AG09309 (cell line): ENCODE results near the gene PHPT1.
"Not testable (repeated sequence)": the region's sequence is repeated elsewhere in the genome, so short reads cannot be mapped to it uniquely, and the experiment has no call there.

Experiments
- DNase-seq: peaks from one replicate; pipeline ENCODE4 v3.0.0-alpha.2; 2010; ENCODE audit warnings: low read depth
- H3K4me3 ChIP-seq: 2 replicates; pipeline ENCODE4 v1.5.1; 2011; ENCODE audit warnings: mild to moderate bottlenecking, low read depth, low read length, moderate library complexity; ENCODE audit not compliant: control insufficient read depth
- TF ChIP-seq, protein P1 (sequence below): IDR thresholded peaks from 2 replicates; pipeline ENCODE4 v1.5.1; 2011; ENCODE audit warnings: mild to moderate bottlenecking, low read depth, low read length, inconsistent platforms; ENCODE audit not compliant: insufficient read depth, control insufficient read depth; ENCODE audit errors: missing control alignments

The PHPT1 gene

DNA sequence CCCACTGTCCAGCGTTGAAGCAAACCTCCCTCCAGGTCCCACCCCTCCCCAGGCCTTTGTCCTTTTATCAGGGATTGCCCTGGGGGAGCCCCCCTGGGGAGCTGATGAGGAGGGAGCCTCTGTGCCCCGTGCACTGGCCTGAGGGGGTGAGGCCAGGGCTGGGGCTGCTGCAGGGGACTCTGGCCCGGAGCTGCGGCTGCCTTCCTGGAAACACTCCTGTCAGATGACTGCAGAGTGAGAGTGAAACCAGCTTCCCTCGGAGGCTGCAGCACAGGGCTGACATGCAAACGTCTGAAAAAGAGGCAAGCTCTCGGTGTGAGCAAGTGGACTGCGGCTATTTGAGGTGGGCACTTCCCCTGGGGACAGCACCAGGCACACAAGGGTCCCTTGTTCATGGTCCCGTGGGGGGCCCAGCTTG lies 32.5 kb downstream of the PHPT1 start:
- TF ChIP-seq, protein P1, sequence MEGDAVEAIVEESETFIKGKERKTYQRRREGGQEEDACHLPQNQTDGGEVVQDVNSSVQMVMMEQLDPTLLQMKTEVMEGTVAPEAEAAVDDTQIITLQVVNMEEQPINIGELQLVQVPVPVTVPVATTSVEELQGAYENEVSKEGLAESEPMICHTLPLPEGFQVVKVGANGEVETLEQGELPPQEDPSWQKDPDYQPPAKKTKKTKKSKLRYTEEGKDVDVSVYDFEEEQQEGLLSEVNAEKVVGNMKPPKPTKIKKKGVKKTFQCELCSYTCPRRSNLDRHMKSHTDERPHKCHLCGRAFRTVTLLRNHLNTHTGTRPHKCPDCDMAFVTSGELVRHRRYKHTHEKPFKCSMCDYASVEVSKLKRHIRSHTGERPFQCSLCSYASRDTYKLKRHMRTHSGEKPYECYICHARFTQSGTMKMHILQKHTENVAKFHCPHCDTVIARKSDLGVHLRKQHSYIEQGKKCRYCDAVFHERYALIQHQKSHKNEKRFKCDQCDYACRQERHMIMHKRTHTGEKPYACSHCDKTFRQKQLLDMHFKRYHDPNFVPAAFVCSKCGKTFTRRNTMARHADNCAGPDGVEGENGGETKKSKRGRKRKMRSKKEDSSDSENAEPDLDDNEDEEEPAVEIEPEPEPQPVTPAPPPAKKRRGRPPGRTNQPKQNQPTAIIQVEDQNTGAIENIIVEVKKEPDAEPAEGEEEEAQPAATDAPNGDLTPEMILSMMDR, result no peak
- no peak overlapping the region for H3K4me3 ChIP-seq
- DNase-seq, result no peak

DNA sequence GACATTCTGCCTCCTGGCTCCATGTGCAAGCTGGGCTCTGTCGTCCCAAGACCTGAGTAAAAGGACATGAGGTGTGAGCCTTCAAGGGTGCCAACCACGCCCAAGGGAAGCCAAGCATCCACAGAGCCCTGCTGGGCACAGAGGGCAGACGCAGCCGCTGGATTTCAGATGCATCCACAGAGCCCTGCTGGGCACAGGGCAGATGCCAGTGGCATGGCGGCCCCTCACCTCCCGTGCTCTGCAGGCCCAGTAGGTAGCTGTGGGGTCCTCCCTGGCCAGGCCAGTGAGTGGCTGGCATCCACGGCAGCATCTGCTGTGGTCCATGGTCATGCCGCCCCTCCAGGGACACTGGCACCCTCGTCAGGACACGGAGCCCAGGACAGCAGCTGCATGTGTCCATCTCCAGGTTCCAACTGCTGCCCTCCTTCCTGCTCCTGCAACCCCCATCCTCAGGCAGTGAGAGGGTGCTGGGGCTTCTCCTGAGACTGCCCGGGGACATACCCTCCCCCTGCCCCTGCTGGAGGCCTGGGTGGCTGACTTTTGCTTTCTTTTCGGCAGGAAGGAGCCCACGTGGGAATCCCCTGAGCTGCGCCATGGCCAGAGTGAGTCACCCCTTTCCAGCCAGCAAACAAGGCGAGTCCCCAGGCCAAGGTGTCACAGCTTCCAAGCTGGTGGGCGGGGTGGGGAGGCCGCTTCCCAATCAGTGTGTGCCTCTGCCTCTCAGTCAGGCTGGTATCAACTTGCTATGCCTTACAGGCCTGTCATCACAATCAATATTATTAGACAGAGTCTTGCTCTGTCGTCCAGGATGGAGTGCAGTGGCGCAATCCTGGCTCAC lies 33.1 kb downstream of the PHPT1 start:
- TF ChIP-seq, protein P1, result peak; percentile 3
- H3K4me3 ChIP-seq, result peak overlapping the region; percentile 20; the same call in 1 of the 2 replicates
- peak; percentile 32 for DNase-seq

DNA sequence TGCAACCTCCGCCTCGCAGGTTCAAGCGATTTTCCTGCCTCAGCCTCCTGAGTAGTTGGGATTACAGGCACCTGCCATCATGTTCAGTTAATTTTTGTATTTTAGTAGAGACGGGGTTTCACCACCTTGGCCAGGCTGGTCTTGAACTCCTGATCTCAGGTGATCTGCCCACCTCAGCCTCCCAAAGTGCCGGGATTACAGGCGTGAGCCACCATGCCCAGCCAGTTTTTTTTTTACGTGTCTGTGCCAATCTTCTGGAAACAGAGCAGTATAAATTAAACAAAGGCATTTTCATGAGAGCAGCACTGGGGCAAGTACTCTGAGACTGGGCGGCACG lies 33.7 kb downstream of the PHPT1 start:
- H3K4me3 ChIP-seq, DNase-seq: not testable (repeated sequence)

DNA sequence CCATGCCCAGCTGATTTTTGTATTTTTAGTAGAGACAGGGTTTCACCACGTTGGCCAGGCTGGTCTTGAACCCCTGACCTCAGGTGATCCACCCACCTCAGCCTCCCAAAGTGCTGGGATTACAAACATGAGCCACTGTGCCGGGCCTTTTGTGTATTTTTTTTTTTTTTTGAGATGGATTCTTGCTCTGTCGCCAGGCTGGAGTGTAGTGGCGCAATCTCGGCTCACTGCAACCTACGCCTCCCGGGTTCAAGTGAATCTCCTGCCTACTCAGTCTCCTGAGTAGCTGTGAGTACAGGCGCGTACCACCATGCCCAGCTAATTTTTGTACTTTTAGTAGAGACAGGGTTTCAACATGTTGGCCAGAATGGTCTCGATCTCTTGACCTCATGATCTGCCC lies 34.5 kb downstream of the PHPT1 start:
- DNase-seq, H3K4me3 ChIP-seq: not testable (repeated sequence)

DNA sequence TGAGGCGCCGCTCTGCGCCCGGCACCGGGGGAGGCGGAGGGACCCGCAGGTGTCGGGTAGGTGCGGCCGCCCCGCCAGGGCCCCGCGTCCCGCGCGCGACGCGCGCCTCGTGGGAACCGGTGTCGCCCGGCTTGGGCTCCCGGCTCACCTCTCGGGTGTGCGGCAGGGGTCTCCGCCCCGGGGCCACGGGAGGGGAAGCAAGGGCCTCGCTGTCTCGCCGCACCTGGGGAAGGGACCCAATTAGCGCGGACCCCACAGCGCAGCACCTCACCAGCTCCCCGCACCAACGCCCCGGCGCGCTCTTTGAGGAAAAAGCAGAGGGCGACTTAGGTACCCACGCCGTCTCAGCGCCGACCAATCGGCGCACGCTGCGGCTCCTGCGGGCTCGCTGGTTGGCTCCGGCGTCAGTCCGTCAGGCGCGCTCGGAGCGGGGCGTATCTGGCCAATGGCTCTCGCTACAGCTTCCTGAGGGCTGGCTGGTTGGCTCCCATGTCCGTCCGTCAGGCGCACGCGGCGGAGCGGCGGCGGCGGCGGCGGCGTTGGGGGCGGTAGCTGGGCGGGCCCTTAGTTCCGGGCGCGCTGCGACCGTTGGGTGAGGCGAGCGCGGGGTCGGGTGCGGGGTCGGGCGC lies 36.9 kb downstream of the PHPT1 start, which contains the start of gene TRAF2:
TSS of gene TRAF2 (plus strand) at position 567 of the 629 bp plus-strand sequence. CDS start 12,225 bp downstream, outside the sequence.
- TF ChIP-seq, protein P1, result no peak
- peak; percentile 97 for DNase-seq
- H3K4me3 ChIP-seq, result peak within 1 kb of the TSS; percentile 87

DNA sequence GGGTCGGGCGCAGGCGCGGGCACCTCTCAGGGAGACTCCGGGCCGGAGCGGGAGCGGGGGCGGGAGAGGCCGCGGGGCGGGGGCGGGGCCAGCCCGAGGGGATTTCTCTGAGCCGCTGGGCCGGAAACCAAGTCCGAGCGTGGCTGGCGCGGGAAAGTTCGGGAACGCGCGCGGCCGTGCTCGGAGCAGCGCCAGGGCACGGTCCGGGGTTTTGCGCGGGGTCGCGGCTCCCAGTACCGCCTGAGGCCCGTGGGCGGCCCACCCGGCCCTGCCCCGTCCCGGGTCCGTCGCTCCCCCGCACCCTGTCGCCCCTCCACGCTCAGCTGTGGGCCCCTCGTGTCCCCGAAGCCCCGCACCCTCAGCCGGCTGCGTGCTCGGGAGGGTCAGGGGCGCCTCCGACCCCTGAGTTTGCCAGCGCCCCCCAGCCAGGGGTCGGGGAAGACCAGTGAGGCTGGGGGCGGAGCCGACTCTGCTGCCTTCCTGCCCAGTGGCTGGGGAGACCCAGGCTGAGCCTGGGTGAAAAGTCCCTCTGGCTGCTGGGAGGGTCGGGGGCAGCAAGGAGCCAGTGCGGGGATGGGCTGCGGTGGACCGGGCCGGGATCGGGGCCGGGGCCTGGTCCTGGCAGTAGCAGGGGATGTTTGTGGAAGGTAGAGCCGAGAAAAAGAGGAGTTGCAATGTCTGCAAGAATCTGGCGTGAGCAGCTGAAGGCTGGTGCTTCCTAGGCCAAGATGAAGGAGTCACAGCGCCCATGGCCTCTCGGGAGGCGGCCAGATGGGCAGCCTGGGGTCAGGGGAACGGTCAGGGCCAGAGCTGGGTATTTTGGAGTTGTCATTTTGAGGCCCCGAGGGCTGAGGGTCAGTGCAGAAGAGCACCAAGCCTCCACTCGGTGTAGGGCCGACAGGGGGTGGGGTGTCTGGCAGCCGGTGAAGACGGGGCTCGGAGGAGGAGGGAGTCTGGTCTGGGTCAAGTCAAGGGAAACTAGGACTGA lies 37.7 kb downstream of the PHPT1 start:
- DNase-seq, result no peak
- TF ChIP-seq, protein P1, result peak; percentile 3
- H3K4me3 ChIP-seq, result peak overlapping the region; percentile 87

DNA sequence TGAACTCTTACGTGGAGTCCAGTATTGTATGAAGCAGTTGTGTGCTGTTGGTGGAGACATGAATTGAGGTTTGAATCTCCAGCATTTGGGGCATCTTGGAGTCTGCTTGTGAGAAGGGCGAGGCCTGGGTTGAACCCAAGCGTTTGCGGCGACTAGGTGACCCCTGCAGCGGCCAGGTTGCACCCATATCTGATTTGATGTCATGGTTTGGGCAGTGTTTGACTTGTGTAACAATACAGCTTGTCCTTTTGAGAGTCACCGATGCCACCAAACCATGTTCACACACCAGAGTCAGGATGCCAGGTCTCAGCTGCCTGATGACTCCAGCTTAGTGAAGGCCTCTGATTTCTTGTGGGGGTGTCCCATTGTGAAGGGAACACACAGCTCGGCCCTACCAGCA lies 39.2 kb downstream of the PHPT1 start:
- no peak for DNase-seq
- TF ChIP-seq, protein P1, result no peak

More for the DNA sequence above, 39.2 kb downstream of the PHPT1 start:
- H3K4me3 ChIP-seq, result no peak overlapping the region
